Stimulated activated naive CD4-positive, alpha-beta T cell treated with Interleukin-2 at 50 U/mL for 16 hours (primary cell): ENCODE measurements around the gene RAB3GAP2.
"Not testable (repeated sequence)": the region's sequence is repeated elsewhere in the genome, so short reads cannot be mapped to it uniquely, and the experiment has no call there.

Source experiments
- DNase-seq: peaks from one replicate; lab custom pipeline; 2025; lab: John Stamatoyannopoulos, UW

The RAB3GAP2 gene

GRCh38 chr1:220137019-220137786 is 135.1 kb downstream of the RAB3GAP2 start:
- no peak for DNase-seq

GRCh38 chr1:220135755-220136154 is 136.5 kb downstream of the RAB3GAP2 start:
- DNase-seq, result no peak

DNA sequence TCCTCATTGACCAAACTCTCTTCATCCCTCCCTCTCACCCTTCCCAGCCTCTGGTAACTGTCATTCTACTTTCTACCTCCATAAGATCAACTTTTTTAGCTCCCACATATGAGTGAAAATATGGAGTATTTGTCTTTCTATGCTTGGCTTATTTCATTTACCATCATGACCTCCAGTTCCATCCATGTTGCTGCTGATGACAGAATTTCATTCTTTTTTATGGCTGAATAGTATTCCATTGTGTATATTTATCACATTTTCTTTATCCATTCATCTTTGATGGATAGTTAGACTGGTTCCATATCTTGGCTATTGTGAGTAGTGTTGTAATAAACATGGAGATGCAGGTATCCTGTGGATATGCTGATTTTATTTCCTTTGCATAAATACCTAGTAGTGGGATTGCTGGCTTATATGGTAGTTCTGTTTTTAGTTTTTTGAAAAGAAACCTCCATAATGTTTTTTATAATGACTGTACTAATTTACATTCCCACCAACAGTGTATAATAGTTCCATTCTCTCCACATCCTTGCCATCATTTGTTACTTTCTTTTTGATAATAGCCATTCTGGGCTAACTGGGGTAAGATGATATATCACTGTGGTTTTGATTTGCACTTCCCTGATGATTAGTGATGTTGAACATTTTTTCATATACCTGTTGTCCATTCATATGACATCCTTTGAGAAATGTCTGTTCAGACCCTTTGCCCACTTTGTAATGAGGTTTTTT is 142.6 kb downstream of the RAB3GAP2 start:
- DNase-seq, result no peak

DNA sequence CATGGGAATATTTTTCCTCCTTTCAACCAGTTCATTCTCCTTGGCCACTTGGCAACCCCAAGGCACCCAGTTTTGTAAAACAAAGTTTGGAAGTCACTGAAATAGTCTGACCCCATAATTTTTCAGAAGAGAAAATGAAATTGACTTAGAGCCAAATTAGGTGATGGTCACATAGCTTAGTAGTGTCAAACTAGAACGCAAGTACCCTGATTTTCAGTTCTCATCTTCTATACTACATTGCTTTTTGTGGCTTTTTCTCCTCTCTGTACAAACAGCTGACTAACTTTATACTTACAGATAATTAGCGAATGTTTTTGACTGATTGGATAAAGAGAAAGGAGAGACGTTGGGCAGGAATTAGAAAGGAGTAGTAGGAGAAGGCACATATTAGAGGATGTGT is 145.2 kb downstream of the RAB3GAP2 start:
- DNase-seq, result no peak

DNA sequence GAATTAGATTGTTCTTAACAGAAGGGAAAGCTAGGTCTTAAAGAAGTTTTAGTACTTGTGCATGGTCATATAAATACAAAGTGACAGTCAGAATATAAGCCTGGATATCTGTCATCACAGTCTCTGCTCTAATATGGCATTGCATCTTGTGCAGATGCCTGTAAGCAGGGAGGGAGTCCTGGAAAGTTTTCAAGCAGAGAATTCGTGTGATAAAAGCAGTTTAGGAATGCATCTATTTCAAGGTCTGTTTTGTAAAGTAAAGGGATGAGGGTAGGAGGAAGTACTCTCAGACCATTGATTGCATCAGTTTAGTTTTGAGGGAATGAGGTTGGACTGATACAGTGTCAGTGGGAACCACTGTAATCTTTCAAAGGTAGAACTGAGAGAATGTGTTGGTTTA is 147.7 kb downstream of the RAB3GAP2 start:
- no peak for DNase-seq

DNA sequence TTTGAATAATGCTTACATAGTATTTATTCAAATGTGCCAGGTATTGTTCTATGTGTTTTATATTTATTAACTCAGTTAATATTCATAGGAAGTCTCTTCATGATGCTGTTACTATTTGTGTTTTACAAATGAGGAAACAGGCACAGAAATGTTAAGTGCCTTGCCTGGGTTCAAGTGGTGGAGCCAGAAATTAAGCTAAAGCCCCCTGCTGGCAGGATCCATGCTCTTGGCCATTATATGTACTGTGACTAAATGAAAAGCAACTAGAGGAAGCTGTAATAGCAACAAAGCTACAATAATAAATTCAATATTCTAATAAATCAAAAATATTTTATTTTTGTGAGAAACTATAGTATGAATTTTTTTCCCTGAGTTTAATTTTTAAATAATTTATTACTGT is 148.4 kb downstream of the RAB3GAP2 start:
- no peak for DNase-seq

- no peak for DNase-seq
Observed at GRCh38 chr1:220123066-220123465, 149.2 kb downstream of the RAB3GAP2 start.

- DNase-seq, result no peak
Observed at GRCh38 chr1:220121791-220122530, 150.3 kb downstream of the RAB3GAP2 start.

GRCh38 chr1:220119043-220119512 is 153.2 kb downstream of the RAB3GAP2 start:
- DNase-seq, result no peak

DNA sequence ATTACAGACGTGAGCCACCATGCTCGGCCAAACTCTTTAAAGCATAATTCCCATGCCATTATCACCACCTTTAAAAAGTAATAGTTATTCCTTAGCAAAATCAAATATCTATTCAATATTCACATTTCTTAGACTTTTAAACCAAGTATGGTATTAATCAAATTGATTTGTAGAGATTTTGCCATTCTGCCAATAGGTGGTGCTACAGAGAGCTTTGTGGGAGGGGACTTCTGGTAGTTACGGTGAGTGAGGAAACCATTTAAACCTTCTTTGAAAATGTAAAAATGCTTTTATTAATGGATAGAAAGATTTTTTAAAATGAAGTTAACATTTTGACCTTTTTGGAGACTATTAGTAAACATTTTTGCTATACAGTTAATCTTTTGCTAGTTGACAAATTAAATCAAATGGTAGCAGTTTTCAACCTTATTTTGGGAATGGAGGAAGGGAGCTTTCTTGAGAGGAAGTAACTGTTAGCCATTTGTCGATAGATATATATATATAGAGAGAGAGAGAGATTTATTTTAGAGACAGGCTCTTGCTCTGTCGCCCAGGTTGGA is 159.0 kb downstream of the RAB3GAP2 start:
- peak; percentile 2 for DNase-seq

DNA sequence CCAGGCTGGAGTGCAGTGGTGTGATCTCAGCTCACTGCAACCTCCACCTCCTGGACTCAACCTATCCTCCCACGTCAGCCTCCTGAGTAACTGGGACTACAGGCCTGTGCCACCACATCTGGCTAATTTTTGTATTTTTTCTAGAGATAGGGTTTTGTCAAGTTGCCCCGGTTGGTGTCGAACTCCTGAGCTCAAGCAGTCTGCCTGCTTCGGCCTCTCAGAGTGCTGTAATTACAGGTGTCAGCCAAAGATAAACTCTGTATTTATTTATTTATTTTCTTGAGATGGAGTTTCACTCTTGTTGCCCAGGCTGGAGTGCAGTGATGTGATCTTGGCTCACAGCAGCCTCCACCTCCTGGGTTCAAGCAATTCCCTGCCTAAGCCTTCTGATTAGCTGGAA is 159.7 kb downstream of the RAB3GAP2 start:
- DNase-seq, result not testable (repeated sequence)

DNA sequence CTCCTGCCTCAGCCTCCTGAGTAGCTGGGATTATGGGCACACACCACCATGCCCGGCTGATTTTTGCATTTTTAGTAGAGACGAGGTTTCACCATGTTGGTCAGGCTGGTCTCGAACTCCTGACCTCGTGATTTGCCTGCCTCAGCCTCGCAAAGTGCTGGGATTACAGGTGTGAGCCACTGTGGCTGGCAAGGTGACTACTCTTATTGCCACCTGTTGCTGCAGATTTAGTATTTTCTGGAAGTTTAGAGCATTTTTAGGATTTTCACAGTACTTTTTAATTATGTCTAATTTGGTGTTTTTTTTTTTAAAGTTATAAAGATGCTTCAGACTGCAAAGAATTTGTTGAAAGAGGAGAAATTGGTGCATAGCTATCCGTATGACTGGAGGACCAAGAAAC is 161.8 kb downstream of the RAB3GAP2 start:
- not testable (repeated sequence) for DNase-seq

DNA sequence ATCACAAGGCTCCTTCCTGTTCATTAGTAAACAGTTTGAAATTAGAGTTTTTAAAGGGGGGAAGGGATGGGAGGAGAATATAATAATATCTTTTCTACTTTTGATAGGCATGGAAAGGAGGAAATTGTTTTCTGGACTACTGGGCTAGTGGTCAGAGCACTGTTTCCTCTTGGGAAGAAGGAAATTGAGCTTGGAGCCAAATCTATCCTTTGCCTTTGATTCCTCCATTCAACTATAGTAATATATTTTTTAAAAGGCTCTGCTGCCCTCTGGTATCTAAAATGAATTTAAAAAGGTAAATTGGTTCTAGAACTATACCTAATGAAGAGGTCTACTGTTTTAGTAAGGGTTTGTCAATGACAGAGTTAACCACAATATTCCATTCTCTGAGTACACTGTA is 172.4 kb downstream of the RAB3GAP2 start:
- no peak for DNase-seq
